HG03095 (cell line): ENCODE data around the gene NTF4.
"Not testable (repeated sequence)": the region's sequence is repeated elsewhere in the genome, so short reads cannot be mapped to it uniquely, and the experiment has no call there.

Source experiments
- ATAC-seq: cut with Tn5 transposase; IDR thresholded peaks from one replicate; pipeline ENCODE4 v1.9.1; 2021; ENCODE audit warnings: moderate library complexity; ENCODE audit not compliant: unreplicated experiment

Gene NTF4

DNA sequence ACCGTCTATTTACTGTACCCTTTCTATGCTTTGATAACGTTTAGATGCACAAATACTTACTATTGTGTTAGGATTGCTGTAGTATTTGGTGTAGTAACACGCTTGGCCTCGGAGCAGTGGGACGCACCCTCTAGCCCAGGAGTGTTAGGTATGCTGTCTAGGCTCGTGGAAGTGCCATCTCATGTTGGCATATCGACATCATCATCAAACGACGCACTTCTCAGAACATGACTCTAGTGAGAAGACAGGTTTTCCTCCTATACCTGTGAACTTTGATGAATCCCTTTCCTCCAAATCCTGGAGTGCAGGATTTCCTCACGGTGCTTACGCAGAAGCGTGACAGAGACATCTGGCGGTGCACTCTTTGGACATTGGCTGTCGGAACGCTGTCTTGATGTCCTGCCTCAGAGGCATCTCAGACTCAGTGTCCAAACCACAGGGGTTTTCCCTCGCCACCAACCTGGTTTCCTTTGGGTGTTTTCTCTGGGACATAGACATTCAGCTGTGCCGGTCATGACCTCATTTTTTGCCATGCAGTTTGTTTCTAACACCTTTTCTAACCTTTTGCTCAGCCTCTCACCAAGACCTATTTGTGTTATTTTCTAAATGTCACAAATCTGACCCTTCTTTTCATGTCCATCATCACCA, 26.9 kb upstream of the NTF4 start:
- ATAC-seq = no peak

DNA sequence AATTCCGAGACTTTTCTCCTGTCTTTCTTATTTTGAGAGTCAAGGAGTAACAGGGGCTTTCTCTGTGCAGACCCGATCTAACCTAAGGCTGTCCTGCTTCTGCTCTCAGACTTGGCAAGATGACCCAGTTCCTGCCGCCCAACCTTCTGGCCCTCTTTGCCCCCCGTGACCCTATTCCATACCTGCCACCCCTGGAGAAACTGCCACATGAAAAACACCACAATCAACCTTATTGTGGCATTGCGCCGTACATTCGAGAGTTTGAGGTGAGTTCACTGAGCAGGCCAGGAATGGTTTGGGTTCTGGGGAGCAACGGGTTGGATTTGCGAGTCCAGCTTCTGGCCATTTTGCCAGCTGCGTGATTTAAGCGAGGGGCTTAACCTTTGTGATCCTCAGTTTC, 21.7 kb upstream of the NTF4 start:
- ATAC-seq = no peak

DNA sequence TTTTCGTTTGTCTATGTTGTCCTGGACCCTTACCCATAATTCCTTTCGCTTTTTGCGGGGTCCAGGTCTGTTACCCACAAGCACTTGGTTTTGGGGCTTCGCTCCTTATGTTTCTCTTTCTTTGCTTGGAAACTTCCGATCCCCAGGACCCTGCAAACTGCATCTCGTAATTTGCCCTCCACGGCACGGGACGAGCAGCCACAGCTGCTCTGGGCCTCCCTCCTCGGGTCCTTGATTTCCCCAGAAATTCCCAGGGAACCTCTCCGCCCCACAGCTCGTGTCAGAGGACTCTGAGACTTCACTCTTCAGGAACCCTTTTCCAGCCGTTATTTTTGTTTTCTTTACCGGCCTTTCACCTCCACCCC, 21.2 kb upstream of the NTF4 start:
- no peak for ATAC-seq

DNA sequence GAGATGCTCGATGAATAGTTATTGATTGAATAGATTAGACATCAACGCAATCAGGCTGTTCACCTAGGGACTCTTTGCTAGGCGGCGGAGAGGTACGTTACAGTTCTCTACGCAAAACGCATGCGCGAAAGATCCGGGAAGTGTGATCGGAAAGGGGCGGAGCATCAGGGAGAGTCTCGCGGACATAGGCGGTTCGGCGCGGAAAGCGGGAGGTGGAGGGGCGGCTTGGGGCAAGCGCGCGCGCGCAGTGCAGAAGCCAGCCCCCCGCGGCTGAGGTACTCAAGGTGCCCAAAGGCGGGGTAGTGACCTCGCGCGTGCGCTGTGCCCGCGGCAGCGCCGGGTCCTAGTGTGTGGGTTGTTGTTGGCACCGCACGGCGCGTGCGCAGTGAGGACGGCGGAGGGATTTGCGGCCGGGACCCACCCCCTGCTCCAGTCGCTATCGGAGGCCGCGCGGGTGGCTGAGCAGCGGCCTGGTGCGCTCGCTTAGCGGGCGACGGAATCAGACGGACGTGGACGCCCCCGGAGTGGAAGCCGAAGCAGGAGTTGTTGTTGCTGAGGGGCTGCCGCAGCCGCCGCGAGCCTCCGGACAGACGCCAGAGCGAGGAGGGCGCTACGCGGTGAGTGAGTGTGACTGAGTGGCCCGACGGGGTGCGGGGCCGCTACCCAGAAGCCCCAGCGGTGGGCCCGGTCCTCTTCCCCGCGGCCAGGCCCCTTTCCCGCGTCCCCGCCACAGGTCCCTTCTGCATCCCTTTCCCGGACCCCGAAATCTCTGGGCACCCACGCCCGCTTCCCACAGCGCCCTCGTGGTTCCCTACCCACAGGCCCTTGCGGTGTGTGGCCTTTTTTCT, 20.6 kb upstream of the NTF4 start, which contains the start of gene SNRNP70:
SNRNP70 (plus strand) TSS at position 432 of the 848 bp plus-strand sequence. CDS start 964 bp downstream, outside the sequence.
- ATAC-seq = peak; percentile 72

DNA sequence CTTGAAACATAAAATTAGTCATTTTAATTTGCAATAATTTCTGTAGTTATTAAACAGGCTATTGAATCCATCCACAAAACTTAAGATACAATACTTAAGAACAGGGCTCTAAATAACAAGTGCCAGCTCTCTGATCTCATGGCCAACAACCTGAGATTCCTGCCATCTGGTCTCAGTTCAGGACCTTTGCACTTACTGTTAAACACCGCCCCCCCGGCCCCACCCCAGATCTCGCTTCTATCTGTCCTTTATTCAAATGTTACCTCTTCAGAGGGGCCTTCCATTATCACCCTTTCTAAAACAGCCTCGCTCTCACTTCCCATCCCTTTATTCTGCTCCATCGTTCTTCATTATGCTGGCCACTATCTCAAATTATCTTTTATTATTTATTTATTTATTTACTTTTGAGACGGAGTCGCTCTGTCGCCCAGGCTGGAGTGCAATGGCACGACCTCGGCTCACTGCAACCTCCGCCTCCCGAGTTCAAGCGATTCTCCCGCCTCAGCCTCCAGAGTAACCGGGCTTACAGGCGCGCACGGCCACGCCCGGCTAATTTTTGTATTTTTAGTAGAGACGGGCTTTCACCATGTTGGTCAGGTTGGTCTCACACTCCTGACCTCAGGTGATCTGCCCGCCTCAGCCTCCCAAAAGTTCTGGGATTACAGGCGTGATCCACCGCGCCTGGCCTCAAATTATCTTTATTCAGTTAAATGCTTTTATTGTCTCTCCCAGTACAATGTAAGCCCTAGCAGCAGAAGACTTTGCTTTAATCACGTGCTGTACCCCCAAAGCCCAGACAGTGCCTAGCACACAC, 19.8 kb upstream of the NTF4 start:
- ATAC-seq = no peak

DNA sequence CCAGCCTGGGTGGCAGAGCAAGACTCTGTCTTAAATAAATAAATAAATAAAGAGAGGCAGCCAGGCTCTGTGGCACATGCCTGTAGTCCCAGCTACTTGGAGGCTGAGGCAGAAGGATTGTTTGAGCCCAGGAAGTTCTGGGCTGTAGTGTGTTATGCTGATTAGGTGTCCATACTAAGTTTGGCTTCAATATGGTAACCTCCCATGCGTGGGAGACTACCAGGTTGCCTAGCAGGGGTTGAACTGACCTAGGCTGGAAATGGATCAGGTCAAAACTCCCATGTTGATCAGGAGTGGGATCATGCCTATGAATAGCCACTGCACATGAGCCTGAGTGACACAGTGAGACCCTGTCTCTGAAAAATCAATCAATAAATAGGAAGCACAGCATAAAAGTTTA, 16.7 kb upstream of the NTF4 start:
- ATAC-seq = no peak

DNA sequence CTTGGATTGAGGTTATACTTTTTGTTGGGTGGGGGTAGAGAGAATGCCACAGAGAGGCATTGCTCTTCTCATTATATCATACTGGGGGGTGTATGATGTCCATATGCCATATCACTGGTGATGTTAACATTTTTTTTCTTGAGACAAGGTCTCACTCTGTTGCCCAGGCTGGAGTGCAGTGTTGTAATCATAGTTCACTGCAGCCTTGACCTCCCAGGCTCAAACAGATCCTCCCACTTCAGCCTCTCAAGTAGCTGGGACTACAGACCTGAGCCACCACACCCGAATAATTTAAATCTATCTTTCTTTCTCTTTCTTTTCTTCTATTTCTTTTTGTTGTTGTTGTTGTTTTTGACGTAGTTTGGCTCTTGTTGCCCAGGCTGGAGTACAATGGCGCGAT, 15.8 kb upstream of the NTF4 start:
- ATAC-seq = no peak

DNA sequence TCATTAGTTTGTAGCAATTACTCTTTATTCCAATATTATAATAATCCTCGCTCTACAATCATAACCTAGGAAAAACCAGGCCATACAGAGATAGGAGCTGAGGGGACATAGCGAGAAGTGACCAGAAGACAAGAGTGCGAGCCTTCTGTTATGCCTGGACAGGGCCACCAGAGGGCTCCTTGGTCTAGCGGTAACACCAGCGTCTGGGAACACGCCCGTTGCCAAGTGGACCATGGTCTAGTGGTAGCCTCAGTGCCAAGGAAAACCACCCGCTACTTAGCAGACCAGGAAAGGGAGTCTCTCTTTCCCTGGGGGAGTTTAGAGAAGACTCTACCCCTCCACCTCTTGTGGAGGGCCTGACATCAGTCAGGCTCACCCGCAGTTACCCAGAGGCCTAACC, 10.3 kb upstream of the NTF4 start:
- not testable (repeated sequence) for ATAC-seq

DNA sequence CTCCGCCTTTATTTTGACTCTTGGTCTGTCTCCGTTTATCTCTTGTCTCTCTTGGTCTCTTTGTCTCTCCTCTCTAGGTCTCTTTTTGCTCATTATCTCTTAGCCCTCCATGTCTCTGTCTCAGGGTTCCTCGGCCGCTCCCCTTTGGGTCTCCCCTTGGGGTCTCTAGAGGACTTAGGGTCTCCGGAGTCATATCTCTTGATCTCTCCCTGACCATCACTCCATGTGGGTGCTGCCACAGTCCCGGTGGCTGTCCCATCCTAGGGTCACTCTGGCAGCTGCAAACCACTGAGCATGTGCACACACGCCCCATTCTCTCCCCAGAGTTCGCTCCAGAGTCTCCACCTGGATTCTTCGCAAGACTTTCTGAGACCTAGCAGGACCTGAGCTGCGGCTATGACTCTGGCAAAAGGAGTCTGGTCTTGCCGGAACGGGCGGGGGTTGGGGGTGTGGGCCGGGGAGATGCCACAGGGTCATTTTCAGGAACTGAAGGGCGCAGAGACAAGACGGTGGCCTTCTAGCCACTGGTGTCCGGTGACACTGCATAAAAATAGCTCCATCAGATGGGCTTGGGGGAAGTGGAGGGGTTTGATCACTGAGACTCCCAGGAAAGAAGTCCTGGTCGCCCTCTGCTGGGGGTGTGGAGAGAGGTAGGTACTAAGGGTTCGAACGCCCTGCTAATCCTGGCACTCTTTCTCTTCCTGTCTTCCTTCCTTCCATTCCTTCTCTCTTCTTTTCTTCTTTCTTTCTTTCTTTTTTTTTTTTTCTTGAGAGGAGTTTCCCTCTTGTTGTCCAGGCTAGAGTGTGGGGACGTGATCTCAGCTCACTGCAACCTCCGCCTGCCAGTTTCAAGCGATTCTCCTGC, 9.1 kb upstream of the NTF4 start:
- ATAC-seq = no peak

DNA sequence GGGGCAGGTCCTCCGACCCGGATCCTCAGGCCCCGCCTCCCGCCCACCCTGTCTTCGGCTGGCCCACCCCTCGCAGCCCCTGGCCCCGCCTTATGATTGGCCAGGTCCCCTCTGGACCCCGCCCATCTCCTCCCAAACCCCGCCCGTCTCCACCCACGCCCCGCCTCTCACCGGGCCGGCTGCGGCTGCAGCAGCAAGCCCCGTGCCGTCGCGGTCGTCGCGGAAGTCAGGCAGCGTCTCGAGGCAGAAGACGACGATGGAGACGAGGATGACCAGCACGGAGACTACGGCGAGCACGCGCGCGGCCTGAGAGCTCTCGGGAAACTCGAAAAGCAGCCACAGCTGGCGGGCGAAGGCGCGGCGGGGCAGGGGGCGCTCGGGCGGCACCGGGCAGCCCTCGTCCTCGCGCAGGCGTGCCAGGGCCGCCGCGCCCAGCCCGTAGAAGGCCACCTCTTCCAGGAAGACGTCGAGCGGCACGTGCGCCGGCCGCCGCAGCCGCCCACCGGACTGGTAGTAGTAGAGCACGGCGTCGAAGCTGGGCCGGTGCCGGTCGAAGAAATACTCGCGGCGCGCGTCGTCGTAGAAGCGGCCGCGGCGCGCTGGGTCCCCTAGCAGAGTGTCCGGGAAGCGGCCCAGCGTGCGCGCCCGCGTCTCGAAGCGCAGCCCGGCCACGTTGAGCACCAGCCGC, 7.4 kb upstream of the NTF4 start:
- ATAC-seq = no peak

DNA sequence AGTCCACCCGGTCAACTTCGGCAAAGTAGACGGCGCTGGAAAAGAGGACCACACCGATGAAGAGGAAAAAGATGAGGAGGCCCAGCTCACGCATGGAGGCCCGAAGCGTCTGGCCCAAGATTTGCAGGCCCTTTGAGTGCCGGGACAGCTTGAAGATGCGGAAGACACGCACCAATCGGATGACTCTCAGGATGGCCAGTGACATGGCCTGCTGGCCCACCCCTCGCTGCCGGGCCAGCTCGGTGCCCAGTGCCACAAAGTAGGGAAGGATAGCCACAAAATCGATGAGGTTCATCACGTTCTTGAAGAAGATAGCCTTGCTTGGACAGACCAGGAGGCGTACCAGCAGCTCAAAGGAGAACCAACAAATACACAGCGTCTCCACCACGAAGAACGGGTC, 5.8 kb upstream of the NTF4 start:
- no peak for ATAC-seq

DNA sequence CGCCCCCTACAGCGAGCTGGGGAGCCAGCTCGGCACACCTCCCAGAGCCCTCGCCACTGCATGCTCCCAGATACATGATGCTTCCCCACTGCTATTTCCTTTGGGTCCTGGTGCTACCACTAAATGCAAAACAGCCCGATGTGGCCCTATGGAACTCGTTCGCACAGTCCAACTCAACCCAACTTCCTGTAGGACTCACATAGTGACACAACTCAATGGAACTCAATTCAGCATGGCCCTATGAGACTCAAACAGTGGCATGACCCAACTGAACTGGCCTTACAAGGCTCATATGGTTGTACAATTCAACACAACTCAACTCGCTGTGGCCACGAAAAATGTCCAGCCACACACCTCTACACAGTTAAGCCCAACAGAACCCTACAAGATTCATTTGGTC, 4.4 kb upstream of the NTF4 start:
- no peak for ATAC-seq

DNA sequence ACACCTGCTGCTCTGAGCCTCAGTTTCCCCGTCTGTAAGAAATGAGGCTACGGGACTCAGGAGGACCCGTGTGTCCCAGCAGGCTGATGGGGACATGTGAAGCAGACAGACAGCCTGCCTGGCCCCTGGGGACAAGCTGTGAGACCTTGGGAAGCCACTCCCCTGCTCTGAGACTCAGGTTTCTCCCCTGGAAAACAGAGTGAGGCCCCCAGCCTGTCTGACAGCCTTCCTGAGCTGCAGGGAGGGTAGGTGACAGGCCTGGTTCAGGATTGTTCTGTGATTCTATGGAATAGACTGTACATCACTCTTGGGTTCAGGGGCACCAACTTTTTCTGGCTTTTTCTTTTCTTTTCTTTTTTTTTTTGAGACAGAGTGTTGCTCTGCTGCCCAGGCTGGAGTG, 2.9 kb upstream of the NTF4 start:
- ATAC-seq = no peak

DNA sequence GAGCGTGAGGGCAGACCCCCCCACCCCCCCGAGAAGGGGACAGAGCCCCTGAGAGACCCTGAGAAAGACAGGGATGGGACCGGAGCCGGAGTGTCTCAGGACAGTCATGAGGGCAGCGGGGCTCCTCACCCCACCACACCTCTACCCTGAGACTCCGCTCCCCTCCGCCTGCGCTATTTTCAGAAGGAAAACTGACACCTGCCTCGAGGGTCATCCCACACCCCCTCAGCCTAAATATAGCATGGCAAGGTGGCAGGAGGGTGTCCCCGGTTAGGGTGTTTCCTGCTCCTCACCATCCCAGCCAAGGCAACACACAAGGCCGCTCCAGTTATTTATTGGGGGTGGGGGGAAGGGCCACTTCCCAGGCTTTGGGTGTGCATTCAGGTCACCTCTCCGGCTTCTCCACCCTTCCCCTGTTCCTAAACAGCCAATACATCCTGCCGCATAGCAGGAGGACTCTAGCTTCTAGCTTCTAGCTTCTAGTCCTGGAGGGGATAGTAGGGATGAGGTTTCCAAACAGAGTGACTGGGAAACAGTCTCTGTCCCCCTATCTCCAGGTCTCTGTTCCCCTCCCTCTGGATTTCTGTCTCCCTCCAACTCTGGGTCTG, 1.4 kb upstream of the NTF4 start:
- ATAC-seq = no peak

DNA sequence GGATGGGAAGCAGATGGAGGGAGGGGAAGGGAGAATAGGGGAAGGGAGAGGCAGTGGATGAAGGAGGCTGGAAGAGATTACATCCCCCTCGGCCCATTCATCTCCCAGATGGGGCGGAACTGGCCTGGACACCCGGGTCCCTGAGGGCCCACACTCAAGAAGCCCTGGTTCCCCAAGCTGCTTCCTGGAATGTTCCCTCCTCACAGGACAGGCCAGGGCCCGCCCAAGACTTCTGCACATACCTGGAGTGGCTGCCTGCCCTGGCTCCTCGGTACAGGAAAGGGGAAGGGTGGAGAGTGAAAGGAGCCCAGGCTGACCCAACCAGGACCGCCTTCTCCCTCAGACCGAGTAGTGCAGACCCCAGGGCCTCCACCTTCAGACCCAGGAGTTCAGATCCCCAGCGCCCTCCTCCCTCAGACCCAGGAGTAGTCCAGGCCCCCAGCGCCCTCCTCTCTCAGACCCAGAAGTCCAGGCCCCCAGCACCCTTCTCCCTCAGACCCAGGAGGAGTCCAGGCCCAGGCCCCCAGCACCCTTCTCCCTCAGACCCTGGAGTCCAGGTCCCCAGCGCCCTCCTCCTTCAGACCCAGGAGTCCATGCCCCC, 489 bp downstream of the NTF4 start:
- no peak for ATAC-seq

DNA sequence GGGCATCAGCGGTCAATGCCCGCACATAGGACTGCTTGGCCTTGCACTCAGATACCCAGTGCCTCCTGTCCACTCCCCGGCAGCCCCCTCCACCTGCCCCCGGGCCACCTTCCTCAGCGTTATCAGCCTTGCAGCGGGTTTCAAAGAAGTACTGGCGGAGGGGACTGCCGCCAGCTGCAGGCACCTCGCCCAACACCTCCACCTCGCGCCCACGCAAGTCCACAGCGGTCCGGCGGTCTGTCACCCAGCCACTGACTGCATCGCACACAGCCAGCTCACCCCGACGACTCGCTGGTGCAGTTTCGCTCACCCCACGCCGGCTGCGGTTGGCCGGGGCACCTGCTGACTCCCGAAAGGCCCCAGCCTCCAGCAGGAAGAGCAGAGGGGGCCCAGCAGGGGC, 3.2 kb downstream of the NTF4 start:
- ATAC-seq = no peak

DNA sequence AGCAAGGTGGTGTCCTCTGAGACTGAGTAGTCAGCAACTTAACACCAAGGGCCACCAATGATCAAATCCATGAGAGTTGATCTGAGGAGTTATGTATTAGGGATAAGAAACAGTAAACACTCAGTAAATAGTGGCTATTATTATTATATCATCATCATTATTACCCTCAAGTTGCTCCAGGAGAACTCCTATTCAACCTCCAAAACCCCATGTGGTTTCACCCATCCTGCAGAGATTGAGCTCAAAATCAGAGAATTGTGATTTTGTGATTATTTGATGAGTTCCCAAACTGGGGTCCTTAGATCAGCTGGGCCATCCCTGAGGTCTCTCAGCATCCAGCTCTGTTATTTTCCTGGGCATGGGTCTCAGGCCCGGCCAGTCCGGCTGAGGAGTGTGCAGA, 3.6 kb downstream of the NTF4 start:
- ATAC-seq = no peak

DNA sequence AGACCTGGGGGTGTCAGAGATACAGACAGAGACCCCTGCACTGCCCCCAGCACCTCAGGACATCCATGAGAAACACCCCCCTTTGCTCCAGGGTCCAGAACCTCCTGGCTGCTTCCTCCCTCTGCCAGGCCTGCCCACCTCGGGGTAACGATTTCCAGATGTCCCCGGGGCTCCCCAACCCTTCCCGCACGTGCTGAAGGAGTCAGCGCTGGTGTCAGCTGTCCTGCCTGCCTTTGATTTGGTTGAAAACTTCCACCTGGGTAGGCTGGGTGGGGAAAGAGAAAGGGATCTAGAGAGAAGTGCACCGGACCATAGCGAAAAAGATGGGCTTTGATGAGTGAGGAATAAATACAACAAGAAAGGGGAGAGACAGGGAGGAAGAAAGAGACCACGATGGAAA, 5.6 kb downstream of the NTF4 start:
- no peak for ATAC-seq

DNA sequence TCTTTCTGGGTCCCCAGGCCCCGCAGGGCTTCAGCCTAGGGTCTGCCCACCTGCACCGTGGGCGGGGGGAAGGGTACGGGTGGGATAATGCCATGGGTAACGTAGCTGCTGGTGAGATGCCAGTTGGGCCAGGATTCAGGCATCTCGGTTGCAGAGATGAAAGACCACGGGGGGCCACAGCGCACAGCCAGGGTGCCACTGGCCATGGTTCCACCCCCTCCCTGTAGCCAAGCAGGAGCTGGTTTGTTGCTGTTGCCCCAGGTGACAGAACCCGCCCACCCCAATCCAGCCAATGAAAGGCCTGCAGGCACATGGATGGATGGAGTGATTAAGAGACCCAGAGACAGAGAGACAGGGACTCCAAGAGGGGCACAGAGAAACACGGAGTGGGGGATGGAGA, 6.1 kb downstream of the NTF4 start:
- no peak for ATAC-seq
